KOPT-K1 (cell line): ENCODE results near the gene KIAA0040.

ENCODE experiments used
- H3K27ac ChIP-seq: fragments of 200-600 bp; sonication (generic); 2 replicates; pipeline ENCODE4 v1.5.1; 2016; ENCODE audit warnings: antibody characterized with exemption, mild to moderate bottlenecking, low read depth, low read length; ENCODE audit not compliant: poor library complexity, severe bottlenecking
- H3K36me3 ChIP-seq: fragments of 200-600 bp; sonication (generic); 2 replicates; pipeline ENCODE4 v1.5.1; 2017; ENCODE audit warnings: antibody characterized with exemption, mild to moderate bottlenecking, low read length, moderate library complexity; ENCODE audit not compliant: insufficient read depth
- H3K9me3 ChIP-seq: fragments of 200-600 bp; sonication (generic); 2 replicates; pipeline ENCODE4 v1.5.1; 2017; ENCODE audit warnings: antibody characterized with exemption, low read length, mild to moderate bottlenecking; ENCODE audit not compliant: insufficient read depth, poor library complexity, severe bottlenecking

The KIAA0040 gene

GRCh38 chr1:175192630-175193526 lies at the start of gene KIAA0040:
TSS of gene KIAA0040 (minus strand) at chr1:175192776. CDS start at chr1:175161013, 31,763 bp downstream.
- Histone ChIP-seq H3K27ac (peak within 1 kb of the TSS; percentile 54), H3K36me3 (no peaks in the 10 kb centered on the region), H3K9me3 (no peaks in the 10 kb centered on the region)

GRCh38 chr1:175237389-175237788 lies 44.8 kb upstream of the KIAA0040 start:
- H3K27ac ChIP-seq = no peak overlapping the region
- H3K36me3 ChIP-seq = no peaks in the 10 kb centered on the region
- no peaks in the 10 kb centered on the region for H3K9me3 ChIP-seq

GRCh38 chr1:175234639-175235038 lies 42.1 kb upstream of the KIAA0040 start:
- H3K36me3 ChIP-seq = no peaks in the 10 kb centered on the region
- no peak overlapping the region for H3K27ac ChIP-seq
- H3K9me3 ChIP-seq = no peaks in the 10 kb centered on the region

- no peaks in the 10 kb centered on the region for H3K9me3 ChIP-seq
- no peak overlapping the region for H3K27ac ChIP-seq
- no peaks in the 10 kb centered on the region for H3K36me3 ChIP-seq
These were observed 39.8 kb upstream of the KIAA0040 start for GRCh38 chr1:175232335-175232734.

- no peaks in the 10 kb centered on the region for H3K36me3 ChIP-seq
- H3K27ac ChIP-seq = no peak overlapping the region
These were observed 33.2 kb upstream of the KIAA0040 start for GRCh38 chr1:175225805-175226129.

GRCh38 chr1:175222296-175222938 lies 29.8 kb upstream of the KIAA0040 start:
- Histone ChIP-seq H3K27ac (no peak overlapping the region), H3K9me3 (no peaks in the 10 kb centered on the region), H3K36me3 (no peaks in the 10 kb centered on the region)

More at GRCh38 chr1:175225805-175226129, 33.2 kb upstream of the KIAA0040 start:
- H3K9me3 ChIP-seq = no peaks in the 10 kb centered on the region

- Histone ChIP-seq H3K36me3 (no peaks in the 10 kb centered on the region), H3K27ac (no peak overlapping the region), H3K9me3 (no peaks in the 10 kb centered on the region)
These were observed 29.1 kb upstream of the KIAA0040 start for GRCh38 chr1:175221557-175222175.

GRCh38 chr1:175220853-175221556 lies 28.4 kb upstream of the KIAA0040 start:
- Histone ChIP-seq H3K9me3 (no peaks in the 10 kb centered on the region), H3K27ac (no peak overlapping the region), H3K36me3 (no peaks in the 10 kb centered on the region)

GRCh38 chr1:175219774-175220173 lies 27.2 kb upstream of the KIAA0040 start:
- Histone ChIP-seq H3K27ac (no peak overlapping the region), H3K36me3 (no peaks in the 10 kb centered on the region), H3K9me3 (no peaks in the 10 kb centered on the region)

GRCh38 chr1:175218786-175219434 lies 26.3 kb upstream of the KIAA0040 start:
- Histone ChIP-seq H3K9me3 (no peaks in the 10 kb centered on the region), H3K27ac (no peak overlapping the region), H3K36me3 (no peaks in the 10 kb centered on the region)

- Histone ChIP-seq H3K27ac (no peak overlapping the region), H3K36me3 (no peaks in the 10 kb centered on the region), H3K9me3 (no peaks in the 10 kb centered on the region)
These were observed 25.4 kb upstream of the KIAA0040 start for GRCh38 chr1:175217721-175218531.

GRCh38 chr1:175216444-175216843 lies 23.9 kb upstream of the KIAA0040 start:
- H3K36me3 ChIP-seq = no peaks in the 10 kb centered on the region
- H3K9me3 ChIP-seq = no peaks in the 10 kb centered on the region
- H3K27ac ChIP-seq = no peak overlapping the region

GRCh38 chr1:175211656-175212055 lies 19.1 kb upstream of the KIAA0040 start:
- no peaks in the 10 kb centered on the region for H3K9me3 ChIP-seq
- no peaks in the 10 kb centered on the region for H3K36me3 ChIP-seq
- no peak overlapping the region for H3K27ac ChIP-seq

GRCh38 chr1:175210744-175211143 lies 18.2 kb upstream of the KIAA0040 start:
- H3K27ac ChIP-seq = no peak overlapping the region
- H3K36me3 ChIP-seq = no peaks in the 10 kb centered on the region
- no peaks in the 10 kb centered on the region for H3K9me3 ChIP-seq
